HG02798 (cell line): ENCODE results near the gene IL17RD.
"Not testable (repeated sequence)": the region's sequence is repeated elsewhere in the genome, so short reads cannot be mapped to it uniquely, and the experiment has no call there.

Experiments used
- ATAC-seq: cut with Tn5 transposase; IDR thresholded peaks from one replicate; pipeline ENCODE4 v1.9.1; 2021; ENCODE audit warnings: mild to moderate bottlenecking; ENCODE audit not compliant: unreplicated experiment, poor library complexity

Gene IL17RD

DNA sequence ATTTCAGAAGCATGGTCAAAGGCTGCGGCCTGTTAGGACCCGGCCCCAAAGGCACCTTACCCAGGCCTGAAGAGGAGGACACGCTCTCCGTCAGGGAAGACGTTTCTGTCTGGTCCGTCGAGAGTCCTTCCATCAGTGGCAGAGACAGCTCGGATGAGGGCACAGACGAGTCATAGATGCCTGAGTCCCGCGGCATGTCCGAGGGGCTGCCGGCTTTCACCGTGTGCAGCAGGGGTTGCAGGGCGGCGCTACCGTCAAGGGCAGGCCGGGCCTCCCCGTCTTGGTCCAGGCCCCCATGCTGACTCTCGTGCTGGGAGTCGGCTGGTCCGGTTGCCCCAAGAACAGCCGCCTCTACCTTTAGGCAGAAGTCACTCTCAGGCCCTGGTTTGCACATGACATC, 67.6 kb downstream of the IL17RD start:
- no peak for ATAC-seq

DNA sequence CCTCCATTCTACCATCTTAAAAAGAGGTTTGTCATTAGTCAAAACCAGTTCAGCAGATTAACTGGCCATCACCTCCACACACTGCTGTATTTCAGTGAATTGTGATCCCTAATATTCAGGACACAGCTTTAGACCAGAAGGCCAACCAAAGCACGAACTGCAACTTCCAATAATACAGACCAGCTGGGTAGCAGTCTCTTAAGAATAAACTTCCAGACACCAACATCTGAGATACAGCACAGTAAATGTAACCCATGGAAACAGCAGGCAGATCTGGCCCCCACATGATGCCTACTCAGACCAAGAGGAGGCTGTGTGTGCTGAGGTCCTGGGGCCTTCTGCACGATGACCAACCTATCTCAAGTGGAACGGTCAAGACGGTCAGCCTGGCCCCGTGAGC, 69.8 kb downstream of the IL17RD start:
- no peak for ATAC-seq

DNA sequence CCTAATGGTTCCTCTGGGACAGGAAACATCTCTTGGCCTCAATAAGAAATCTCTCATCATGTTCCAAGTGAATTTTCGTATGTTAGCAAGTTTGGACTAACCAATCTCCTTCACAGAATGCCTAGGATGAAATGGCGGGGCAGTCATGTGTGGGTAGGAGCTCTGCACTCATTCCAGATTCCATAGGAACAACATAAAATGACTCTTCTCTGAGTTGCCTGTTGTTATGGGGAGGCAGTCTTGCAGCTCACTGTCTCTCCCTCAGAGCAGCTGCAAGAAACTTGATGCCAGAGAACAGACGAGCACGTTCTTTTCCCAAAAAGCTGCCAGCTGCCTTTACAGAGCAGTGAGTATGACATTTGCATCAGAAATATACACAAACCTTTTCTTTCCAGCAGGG, 70.6 kb downstream of the IL17RD start:
- no peak for ATAC-seq

DNA sequence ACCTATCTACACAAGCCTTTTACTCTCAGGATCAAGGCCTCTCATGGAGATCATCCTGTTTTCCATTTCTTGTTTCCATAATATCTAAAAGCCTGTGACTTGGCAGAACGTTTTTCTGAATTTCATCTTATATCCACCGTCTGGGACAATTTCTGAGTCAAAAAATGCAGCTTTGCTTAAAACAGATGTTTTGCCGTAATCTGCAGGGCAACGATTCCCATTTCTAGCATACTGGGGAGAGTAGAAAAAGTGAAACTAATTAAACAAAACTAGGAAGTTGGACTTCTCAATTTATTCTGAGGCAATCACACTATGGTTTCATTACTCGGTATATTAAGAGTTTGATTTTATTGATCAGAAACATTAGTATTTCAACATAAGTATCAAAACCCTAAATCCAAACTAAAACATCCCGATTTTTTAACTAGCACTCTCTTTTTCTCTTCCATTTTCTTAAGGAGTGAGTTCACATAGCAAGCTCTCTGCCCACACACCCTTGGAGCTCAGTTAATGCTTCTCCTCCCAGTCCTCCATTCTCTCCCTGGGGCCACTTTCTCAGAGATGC, 71.1 kb downstream of the IL17RD start:
- no peak for ATAC-seq

DNA sequence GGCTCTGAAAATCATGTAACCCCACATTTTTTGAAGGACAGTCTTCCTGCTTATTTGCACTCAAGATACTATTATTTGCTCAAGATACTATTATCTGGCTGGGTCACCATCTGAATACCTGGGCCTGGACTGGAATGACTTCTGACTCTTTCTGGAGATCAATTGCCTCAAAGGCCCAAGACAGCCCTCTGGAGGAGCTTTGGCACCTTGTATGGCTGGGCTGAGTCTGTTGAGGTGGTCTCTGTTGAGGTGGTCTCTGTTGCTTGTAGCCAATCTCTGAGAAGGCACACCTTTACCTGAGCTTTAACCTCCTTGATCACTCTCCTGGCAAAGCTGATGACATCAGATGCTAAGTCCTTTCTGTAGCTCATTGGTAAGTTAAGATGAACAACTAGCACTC, 71.7 kb downstream of the IL17RD start:
- ATAC-seq = no peak

DNA sequence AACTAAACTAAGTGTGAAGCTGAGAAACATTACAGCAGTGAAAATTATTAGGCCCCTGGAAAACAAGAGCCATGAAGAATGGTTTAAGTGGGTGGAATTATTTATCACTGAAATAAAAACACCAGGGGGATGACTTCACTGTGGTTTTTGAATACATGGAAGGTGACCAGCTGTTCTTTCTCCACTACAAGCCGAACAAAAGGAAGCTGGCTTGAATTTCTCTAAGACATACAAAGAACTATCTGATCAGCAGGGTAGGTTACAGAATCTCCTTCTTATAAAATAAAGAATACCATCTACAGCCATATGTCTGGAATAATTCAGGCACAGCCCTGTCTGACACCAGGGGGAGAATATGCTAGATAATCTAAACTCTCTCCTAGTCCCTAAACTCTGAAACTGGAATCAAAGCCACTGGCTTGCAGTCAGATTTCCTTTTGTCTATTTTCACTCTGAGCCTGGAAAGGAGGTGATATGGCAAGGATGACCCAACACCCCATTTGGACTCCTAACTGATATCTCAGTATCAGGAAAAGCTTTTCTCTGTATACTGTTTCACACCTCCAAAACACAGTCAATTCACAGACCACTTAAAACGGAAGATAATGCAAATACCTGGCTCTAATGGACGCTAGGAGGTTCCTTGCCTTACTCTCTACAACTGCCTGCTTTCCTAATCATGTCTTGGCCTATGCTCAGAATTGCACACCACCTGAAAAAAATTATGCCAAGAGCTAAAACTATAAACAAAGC, 73.5 kb downstream of the IL17RD start:
- ATAC-seq = no peak

DNA sequence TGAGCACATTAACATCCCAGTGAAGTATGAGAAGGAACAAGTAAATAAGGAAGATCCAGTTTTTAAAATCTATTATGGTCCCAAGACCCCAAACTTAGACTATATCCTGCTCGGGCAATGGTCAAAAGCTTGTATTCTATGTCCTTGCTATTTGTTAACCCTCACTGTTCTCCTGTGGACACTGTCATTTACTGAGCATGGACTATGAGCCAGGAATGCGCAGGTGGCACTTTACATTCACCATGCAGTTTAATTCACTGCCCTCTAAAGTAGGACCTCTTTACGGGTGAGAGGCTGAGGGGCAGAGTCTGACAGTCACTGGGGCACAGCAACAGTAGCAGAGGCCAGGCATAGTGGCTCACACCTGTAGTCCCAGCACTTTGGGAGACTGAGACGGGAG, 76.1 kb downstream of the IL17RD start:
- no peak for ATAC-seq

DNA sequence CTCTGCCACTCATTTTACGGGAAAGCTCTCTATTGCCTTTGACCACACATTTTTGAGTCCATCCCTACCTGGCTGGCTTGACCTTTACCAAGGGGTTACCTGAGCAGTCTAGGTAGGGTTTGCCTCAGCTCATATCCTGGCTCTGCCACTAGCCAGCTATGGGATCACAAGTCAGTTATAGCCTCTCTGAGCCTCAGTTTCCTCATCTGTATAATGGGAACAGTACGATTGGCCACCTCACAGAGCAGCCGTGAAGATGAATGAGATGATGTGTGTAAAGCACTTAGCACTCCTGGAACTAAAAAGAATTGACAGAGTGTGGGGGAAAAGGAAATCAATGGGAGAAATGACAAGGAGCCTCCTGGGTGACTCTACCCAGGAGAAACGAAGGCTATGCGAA, 76.7 kb downstream of the IL17RD start:
- ATAC-seq = no peak

DNA sequence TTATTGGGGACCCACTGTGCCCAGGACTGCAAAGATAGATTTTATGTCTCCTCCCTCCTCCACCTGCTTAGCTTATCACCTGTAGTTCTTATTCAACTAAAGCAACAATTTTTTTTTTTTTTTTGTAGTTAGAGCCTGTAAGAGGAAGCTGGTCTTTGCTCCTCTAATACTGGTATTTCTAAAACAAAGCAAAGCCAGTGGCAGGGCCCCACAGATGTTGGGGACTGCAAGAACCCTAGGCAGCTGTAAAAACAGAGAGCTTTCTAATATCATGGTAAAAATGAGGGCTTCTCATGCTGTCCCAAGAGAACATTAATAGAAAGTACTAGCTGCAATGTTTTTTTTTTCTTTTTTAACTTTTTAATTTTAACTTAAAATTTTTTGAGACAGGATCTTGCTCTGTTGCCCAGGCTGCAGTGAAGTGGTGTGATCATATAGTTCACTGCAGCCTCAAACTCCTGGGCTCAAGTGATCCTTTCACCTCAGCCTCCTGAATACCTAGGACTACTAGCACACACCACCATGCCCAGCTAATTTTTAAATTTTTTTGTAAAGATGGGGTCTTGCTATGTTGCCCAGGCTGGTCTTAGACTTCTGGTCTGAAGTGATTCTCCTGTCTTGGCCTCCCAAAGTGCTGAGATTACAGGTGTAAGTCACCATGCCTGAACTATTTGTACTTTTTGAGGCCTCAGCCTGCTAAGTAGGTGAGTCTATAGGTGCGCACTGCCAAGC, 77.6 kb downstream of the IL17RD start:
- no peak for ATAC-seq

DNA sequence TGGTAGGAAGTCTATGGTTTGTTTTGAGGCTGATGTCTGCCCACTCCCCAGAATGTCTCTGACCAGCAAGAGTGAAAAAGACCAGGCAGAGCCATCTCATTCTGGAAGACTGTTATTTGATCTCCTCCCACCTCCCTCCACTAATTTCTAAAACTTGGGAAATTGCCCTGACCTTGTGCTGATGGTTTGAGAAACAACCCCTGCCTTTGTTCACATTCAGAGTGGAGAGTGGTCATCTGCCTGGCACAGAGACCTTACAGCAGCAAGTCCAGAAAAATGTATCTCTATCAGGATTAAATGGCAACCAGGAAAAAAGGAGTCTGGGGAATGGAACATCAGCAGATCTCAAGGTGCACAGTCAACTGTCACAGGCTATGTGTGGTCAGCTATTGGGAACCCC, 79.0 kb downstream of the IL17RD start:
- no peak for ATAC-seq

DNA sequence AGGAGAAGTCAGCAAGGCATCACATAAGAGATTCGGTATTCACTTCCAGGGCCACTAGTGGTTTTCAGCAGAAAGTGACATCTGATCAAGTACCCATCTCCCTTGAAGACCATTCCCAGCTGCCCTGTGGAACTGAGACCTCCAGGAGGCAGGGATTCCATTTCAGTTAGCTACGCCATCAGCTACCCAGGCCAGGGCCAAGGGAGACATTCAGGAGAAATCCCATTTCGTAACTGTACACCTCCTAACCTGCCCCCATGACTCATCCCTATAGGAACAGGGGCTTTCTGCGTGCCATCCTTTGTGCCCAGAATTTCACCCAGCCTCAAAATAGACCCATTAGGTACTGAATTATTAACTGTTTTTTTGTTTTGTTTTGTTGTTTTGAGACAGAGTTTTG, 79.9 kb downstream of the IL17RD start:
- ATAC-seq = no peak

DNA sequence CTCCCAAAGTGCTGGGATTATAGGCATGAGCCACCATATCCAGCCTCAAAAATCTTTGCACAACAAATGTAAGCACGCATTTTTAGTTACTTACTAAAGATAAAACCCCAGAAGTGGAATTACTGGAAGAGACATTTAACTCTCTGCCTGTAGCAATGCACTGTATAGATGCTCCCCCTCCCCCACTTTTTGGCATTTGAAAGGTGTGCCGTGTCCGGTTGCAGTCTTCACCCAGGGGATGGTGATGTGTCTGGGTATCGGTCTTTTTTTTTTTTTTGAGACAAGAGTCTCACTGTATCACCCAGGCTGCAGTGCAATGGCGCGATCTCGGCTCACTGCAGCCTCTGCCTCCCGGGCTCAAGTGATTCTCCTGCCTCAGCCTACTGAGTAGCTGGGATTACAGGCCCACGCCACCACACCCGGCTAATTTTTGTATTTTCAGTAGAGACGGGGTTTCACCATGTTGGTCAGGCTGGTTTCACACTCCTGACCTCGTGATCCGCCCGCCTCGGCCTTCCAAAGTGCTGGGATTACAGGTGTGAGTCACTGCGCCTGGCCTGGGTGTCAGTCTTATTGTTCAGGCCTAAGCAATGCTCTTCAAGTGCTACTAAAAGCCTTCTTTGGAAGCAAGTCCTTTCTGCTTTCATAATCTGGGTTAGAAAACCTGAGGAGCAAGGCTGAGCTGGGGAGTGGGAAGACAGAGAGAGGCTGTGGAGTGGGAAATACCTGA, 81.7 kb downstream of the IL17RD start:
- ATAC-seq = not testable (repeated sequence)

DNA sequence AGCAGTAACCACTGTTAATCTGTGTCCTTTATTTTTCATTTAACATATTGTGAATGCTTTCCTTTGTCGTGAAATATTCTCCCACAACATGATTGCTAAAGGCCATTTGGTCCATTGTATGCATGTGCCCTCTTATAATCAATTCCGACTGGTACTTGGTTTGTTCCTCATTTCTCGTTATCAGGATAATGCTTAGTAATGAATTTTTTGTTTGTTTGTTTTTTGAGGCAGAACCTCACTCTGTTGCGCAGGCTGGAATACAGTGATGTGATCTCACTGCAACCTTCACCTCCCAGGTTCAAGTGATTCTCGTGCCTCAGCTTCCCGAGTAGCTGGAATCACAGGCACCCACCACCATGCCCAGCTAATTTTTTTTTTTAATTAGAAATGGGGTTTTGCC, 82.7 kb downstream of the IL17RD start:
- no peak for ATAC-seq

DNA sequence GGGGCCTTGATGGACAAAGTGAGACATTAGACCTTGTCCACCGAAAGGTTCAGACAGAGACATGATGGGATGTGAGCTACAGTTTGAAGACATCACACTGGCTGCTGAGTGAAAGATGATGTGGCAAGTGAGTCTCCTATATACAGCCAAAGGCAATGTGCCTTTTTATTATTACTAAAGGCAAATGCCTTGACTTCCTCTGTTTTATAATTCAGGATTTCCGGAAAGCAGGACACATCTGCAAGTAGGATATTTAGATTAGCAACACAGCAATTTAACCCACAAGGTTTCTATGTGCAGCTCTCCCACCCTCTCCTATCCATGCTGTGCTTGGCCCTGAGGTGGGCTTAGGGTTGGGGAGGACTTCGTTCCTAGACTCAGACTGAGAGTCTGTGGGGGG, 84.0 kb downstream of the IL17RD start:
- no peak for ATAC-seq

DNA sequence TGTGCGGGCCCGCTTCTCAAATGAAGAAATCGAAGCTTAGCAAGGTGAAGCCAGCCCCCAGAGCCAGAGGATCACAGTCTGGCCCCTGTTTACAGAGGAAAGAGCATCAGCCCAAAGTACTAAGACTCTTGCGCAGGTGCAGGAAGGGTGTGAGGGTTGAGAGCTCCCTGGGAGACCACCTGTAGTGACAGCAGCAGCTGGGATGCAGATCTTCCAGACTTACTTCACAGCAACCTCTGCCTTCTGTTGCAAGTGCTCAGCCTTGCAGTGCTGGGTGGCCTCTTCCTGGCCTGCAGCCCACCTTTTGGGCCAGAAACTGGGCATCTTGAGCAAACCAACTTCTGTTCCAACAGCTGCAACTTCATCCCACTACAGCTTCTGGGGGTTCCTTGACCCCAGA, 85.0 kb downstream of the IL17RD start:
- ATAC-seq = no peak

DNA sequence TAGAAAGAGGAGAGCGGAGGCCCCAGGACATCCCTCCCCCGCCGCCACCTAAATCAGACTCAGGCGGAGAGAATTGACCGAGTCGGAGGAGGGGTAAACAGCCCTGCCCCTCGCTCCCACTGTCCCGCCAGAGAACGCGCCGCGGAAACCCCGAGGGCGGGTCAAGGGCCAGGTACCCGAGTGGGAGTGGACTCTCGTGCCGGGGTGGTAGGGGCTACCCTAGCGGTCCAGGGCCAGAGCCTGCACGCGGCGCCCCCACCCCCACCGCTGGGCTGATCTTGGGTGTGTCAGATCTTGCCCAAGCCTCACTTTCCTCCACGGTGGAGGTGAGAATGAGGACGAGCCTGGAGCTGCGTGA, 85.7 kb downstream of the IL17RD start:
- no peak for ATAC-seq

DNA sequence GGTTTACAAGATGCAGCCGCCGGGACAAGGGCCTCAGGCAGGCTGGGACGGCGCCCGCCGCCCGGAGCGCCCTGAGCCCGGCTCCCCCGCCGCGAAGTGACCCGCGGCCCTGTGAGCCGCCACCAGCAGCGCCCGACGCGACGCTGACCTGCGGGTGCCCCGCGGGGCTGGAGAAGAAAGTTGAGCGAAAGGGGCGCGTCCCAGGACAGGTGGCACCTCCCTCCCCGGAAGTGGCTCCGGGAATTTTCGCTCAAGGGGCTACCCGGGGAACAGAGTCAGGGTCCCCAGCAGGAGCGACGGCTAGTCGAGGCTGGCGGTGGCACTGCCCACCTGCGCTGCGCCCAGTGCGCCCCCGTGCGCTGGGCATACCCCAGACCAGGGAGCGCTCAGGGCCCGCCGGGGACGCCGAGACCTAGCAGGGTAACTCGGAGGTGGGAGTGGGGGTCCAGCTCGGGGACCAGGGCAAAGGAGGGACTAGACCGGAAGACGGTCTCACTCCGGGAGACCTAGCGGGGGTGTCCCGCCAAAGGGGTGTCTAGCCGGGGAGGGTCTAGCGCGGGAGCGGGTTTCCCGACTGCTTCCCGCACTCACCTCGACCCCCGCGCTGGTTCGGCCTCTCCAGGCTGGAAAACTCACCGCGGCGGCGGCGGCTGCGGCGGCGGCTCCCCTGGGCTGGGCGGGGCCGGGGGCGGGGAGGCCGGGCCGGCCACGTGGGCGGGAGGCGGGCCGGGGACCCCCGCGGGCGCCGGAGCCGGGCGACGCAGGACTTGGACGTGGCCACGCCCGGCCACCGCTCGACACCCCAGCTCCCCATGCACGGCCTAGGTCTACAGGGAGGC, 86.3 kb downstream of the IL17RD start:
- ATAC-seq = no peak

DNA sequence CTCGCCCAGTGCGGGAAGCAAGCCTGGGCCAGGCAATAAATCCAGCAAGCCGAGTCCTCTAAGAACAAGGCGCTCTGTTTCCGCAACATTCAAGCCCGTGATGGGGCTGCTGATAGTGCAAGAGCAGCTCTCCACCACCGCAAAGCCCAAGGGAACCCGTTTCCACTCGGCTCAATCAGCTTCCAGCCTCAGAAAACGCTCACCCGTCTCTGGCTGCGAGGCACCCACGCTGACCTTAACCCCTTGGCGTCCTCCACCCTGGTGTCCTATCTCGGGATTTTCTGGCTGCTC, 86.9 kb downstream of the IL17RD start:
- no peak for ATAC-seq

DNA sequence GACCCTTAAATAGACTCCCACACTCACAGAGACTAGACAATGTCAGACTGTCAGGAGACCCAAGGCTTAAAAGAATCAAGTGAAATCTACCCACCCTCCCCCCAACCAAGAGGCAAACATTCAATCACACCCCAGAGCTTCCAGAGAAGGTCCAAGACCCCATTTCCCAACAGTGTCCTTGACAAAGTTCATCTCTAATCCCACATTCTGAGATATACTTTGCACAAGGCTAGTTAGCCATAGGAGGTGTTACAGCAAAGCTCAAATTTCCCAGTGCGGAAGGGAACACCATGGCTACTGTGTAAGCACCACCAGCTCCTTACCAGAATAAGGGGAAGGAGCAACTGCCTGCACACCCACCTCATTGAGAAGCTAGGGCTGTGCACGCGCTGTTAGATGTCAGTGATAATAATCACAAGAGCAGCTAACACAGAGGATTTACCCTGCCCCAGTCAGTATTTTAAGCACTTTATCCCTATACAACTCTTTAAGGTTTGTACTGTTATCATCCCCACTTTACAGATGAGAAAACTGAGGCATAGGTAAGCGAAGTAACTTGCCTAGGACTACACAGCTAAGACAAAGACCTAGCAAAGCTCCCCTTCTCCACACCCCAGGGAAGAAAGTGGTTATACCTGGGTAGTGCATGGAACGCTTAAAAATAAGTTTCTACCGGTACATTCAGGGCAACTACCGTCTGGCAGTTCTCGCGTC, 87.4 kb downstream of the IL17RD start:
- ATAC-seq = no peak

DNA sequence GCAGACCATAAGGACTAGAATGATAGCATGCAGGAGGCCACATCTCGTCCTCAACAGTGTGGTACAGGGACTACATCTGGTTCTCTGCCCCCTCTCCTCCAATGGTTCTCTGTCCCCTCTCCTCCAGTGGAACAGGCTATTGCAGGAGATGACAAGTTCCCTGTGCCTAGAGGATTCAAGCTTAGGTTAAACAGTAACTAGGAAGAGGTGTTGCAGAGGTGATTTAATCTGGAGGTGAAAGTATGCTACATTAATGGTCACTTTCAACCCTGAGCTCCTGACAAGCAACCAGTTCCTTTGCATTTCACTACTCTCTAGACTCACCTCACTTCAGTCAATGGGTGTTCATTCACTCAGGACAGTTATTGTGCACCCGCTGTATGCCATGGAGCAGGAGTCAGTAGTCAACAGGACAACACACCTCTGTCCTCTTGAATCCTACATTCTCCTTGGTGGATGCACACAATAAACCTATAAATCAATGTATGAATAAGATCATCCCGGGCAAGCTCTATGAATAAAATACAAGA, 88.7 kb downstream of the IL17RD start:
- ATAC-seq = no peak
